HG02840 (cell line): ENCODE results near the gene DOCK4.

Experiments used
- ATAC-seq: cut with Tn5 transposase; IDR thresholded peaks from one replicate; pipeline ENCODE4 v1.9.1; 2021; ENCODE audit warnings: mild to moderate bottlenecking, moderate library complexity, moderate number of reproducible peaks; ENCODE audit not compliant: unreplicated experiment, low FRiP score

The DOCK4 gene

GRCh38 chr7:112116894-112117293 lies 89.3 kb downstream of the DOCK4 start:
- ATAC-seq: no peak

GRCh38 chr7:112116358-112116757 lies 89.8 kb downstream of the DOCK4 start:
- no peak for ATAC-seq

GRCh38 chr7:112115880-112116279 lies 90.3 kb downstream of the DOCK4 start:
- no peak for ATAC-seq

- ATAC-seq: no peak
These were observed 92.2 kb downstream of the DOCK4 start for GRCh38 chr7:112113913-112114575.

GRCh38 chr7:112112822-112113255 lies 93.4 kb downstream of the DOCK4 start:
- ATAC-seq: no peak

- no peak for ATAC-seq
These were observed 95.5 kb downstream of the DOCK4 start for GRCh38 chr7:112110651-112111050.

GRCh38 chr7:112110175-112110574 lies 96.0 kb downstream of the DOCK4 start:
- ATAC-seq: no peak

- ATAC-seq: no peak
These were observed 97.2 kb downstream of the DOCK4 start for GRCh38 chr7:112108981-112109380.

GRCh38 chr7:112105584-112106530 lies 100.3 kb downstream of the DOCK4 start:
- ATAC-seq: no peak

- ATAC-seq: no peak
These were observed 102.1 kb downstream of the DOCK4 start for GRCh38 chr7:112104120-112104519.

- no peak for ATAC-seq
These were observed 103.0 kb downstream of the DOCK4 start for GRCh38 chr7:112103246-112103645.

GRCh38 chr7:112101201-112101846 lies 104.9 kb downstream of the DOCK4 start:
- no peak for ATAC-seq

GRCh38 chr7:112097524-112097923 lies 108.7 kb downstream of the DOCK4 start:
- no peak for ATAC-seq

- no peak for ATAC-seq
These were observed 112.8 kb downstream of the DOCK4 start for GRCh38 chr7:112093409-112093808.

GRCh38 chr7:112092709-112093395 lies 113.3 kb downstream of the DOCK4 start:
- ATAC-seq: no peak

- no peak for ATAC-seq
These were observed 113.9 kb downstream of the DOCK4 start for GRCh38 chr7:112092306-112092705.

- ATAC-seq: no peak
These were observed 114.4 kb downstream of the DOCK4 start for GRCh38 chr7:112091768-112092167.

GRCh38 chr7:112089551-112089950 lies 116.6 kb downstream of the DOCK4 start:
- ATAC-seq: no peak

- no peak for ATAC-seq
These were observed 117.6 kb downstream of the DOCK4 start for GRCh38 chr7:112088484-112089016.
